Astrocyte of the hippocampus (primary cell): ENCODE measurements around the gene KRT17.
A peak's percentile ranks its signal among the peaks of the same experiment; 100 is the strongest.

ENCODE experiments used
- DNase-seq: peaks from one replicate; pipeline ENCODE4 v3.0.0; 2011; ENCODE audit warnings: low read depth, low spot score

The KRT17 gene

GRCh38 chr17:41624208-41625101 lies at the start of gene KRT17:
KRT17 (minus strand) TSS chr17:41624575; CDS start chr17:41624509, 66 bp downstream.
- peak; percentile 74 for DNase-seq

GRCh38 chr17:41672153-41672552 lies 47.8 kb upstream of the KRT17 start:
- no peak for DNase-seq

GRCh38 chr17:41667280-41668041 lies 43.1 kb upstream of the KRT17 start:
- no peak for DNase-seq

GRCh38 chr17:41666708-41667279 lies 42.4 kb upstream of the KRT17 start:
- peak; percentile 88 for DNase-seq

- peak; percentile 51 for DNase-seq
Measured at GRCh38 chr17:41666237-41666641, 41.9 kb upstream of the KRT17 start.

- peak; percentile 94 for DNase-seq
Measured at GRCh38 chr17:41665566-41666236, 41.3 kb upstream of the KRT17 start.

- no peak for DNase-seq
Measured at GRCh38 chr17:41664587-41665565, 40.5 kb upstream of the KRT17 start.

GRCh38 chr17:41664172-41664457 lies 39.7 kb upstream of the KRT17 start:
- DNase-seq = no peak

GRCh38 chr17:41663451-41664171 lies 39.2 kb upstream of the KRT17 start:
- no peak for DNase-seq

- no peak for DNase-seq
Measured at GRCh38 chr17:41660221-41660711, 35.9 kb upstream of the KRT17 start.

GRCh38 chr17:41659427-41660212 lies 35.2 kb upstream of the KRT17 start:
- DNase-seq = peak; percentile 61

- DNase-seq = no peak
Measured at GRCh38 chr17:41658846-41659245, 34.5 kb upstream of the KRT17 start.

- DNase-seq = no peak
Measured at GRCh38 chr17:41657936-41658335, 33.6 kb upstream of the KRT17 start.

GRCh38 chr17:41657176-41657754 lies 32.9 kb upstream of the KRT17 start:
- DNase-seq = no peak

- no peak for DNase-seq
Measured at GRCh38 chr17:41656249-41657023, 32.1 kb upstream of the KRT17 start.

- DNase-seq = peak; percentile 57
Measured at GRCh38 chr17:41655611-41656111, 31.3 kb upstream of the KRT17 start.

GRCh38 chr17:41654678-41655607 lies 30.6 kb upstream of the KRT17 start:
- no peak for DNase-seq
